Measurements from ENCODE around the gene PGGHG.

DNA sequence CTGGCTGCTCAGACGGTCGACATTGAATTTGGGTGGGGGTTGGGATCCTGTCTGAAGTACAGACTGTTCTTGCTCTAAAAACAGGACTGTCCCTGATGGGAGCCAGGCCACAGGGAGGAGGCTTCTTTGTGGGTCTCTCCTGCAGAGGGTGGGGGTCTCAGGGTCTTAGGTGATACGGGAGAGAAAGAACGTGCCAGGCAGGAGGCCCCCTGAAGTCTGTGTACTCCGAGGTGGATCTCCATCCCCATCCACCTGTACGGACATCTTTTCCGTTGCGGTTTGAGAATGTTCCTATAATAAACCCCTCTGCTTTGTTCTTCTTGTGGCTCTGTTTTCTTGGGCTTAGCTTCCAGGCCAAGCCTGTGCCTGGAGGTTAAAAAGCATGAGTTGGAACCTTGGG lies 36.3 kb upstream of the PGGHG start:
- TF ChIP-seq ZZZ3 (IDR thresholded peaks at IDR 0.05; ENCODE audit: control insufficient read depth, insufficient read length, low read depth) (no peak), MYC (IDR thresholded peaks at IDR 0.05; ENCODE audit: insufficient read depth, insufficient read length, insufficient replicate concordance, low read length, severe bottlenecking) (no peak), NFYB (IDR thresholded peaks at IDR 0.05; ENCODE audit: insufficient read depth, low read depth, low read length) (no peak), POLR2A (IDR thresholded peaks at IDR 0.05; ENCODE audit: low read depth, low read length) (no peak)
- TF ChIP-seq, protein P1, sequence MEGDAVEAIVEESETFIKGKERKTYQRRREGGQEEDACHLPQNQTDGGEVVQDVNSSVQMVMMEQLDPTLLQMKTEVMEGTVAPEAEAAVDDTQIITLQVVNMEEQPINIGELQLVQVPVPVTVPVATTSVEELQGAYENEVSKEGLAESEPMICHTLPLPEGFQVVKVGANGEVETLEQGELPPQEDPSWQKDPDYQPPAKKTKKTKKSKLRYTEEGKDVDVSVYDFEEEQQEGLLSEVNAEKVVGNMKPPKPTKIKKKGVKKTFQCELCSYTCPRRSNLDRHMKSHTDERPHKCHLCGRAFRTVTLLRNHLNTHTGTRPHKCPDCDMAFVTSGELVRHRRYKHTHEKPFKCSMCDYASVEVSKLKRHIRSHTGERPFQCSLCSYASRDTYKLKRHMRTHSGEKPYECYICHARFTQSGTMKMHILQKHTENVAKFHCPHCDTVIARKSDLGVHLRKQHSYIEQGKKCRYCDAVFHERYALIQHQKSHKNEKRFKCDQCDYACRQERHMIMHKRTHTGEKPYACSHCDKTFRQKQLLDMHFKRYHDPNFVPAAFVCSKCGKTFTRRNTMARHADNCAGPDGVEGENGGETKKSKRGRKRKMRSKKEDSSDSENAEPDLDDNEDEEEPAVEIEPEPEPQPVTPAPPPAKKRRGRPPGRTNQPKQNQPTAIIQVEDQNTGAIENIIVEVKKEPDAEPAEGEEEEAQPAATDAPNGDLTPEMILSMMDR (IDR thresholded peaks at IDR 0.05 in 2 of 3, conservative IDR thresholded peaks at IDR 0.05 in 1 of 3; ENCODE audit: control insufficient read depth in 2 of 3, extremely low read depth in 1 of 3, insufficient read depth in 1 of 3, low read depth in 3 of 3, low read length in 3 of 3) = no peak

All from GM12878 (cell line).